Measurements from ENCODE around the gene NUB1.

- no peak for TF ChIP-seq CTCF (IDR thresholded peaks at IDR 0.05)
- TF ChIP-seq POLR2A (IDR thresholded peaks at IDR 0.05), result no peak
Observed at GRCh38 chr7:151292850-151293249, 48.8 kb upstream of the NUB1 start.
